Colonic mucosa (tissue), 4 donors: Measurements from ENCODE around the gene BEND3. TPM values are rescaled to one million over a fixed set of nuclear protein-coding genes. Genes with fewer than 3 reads are reported as not detected.

Experiments
- DNase-seq: peaks from one replicate; pipeline ENCODE4 v3.0.0-alpha.2; 2020
- H3K27ac ChIP-seq: fragments of 200-600 bp; one replicate; pipeline ENCODE4 v1.8.0; 2021
- H3K27me3 ChIP-seq: fragments of 200-600 bp; one replicate; pipeline ENCODE4 v1.8.0; 2021
- H3K36me3 ChIP-seq: fragments of 200-600 bp; one replicate; pipeline ENCODE4 v1.8.0; 2021
- H3K4me1 ChIP-seq: fragments of 200-600 bp; one replicate; pipeline ENCODE4 v1.8.0; 2021; ENCODE audit warnings: mild to moderate bottlenecking
- H3K4me3 ChIP-seq: fragments of 200-600 bp; one replicate; pipeline ENCODE4 v1.8.0; 2021
- H3K9ac ChIP-seq, 2 donors: one replicate each; pipeline ENCODE4 v1.7.0; 2013; ENCODE audit warnings: control low read depth in 2 of 2, low read depth in 2 of 2, low read length in 2 of 2
- H3K9me3 ChIP-seq: fragments of 200-600 bp; one replicate; pipeline ENCODE4 v1.8.0; 2021
- intact Hi-C: fragments of 100-400 bp; cut with DNase I; formaldehyde crosslinking; loops from one replicate; pipeline ENCODE4 v1.14.1; 2022
- total RNA-seq, 2 donors: library from RNA; stranded (reverse); fragmentation: NEBNext Ultra II Directional in 1 of 2; extraction: Animal tissue kit (Norgen Biotek cat#: 25700) in 1 of 2; gene quantifications; one replicate each; pipeline ENCODE4 v1.2.1, GENCODE V29; 2021
- TF ChIP-seq, protein P1 (sequence below): fragments of 200-600 bp; IDR thresholded peaks from one replicate; pipeline ENCODE4 v1.8.0; 2022; ENCODE audit warnings: antibody characterized with exemption, mild to moderate bottlenecking
- donor health status: healthy.
- donor health status: DM: no; HTN: no; CAD: no.
- donor health status: DM: no; HTN: no; CAD: no.

The BEND3 gene
- total RNA-seq, 2 donors from 2014 or later, result 4.4 to 11.2 TPM

DNA sequence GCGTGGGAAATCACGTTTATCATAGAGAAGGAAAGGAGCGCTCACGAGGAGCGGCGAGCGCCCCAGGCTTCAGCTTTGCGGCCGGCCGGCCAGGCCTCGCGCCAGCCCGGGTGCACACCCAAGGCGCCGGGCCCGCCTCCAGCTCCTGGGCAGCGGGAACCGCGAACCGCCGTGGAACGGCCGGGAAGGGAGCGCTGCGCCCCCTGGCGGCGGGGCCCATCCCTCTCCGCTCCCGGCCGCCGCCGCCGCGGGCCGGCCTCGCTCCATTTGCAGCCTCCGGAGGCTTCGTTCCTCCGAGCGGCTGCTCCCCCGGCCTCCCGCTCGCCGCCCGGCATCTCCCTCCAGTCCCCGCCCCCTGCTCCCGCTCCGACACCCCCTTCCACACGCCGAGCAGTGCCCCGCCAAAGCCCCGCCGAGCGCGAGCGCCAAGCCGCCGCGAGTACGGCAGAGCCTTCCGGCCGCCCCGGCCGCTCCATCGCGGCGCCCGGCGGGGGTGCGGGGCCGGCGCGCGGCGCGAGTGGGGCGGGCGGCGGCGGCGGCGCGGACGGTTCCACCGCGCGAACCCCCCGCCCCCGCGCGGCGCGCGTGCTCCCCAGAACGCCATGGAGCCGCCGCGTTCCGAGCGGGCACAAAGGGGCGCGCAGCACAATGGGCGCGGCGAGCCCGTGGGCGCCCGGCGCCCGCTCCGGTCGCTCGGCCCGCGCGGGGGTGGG, 946 bp downstream of the BEND3 start:
- peak overlapping the region; percentile 75 for H3K4me3 ChIP-seq
- H3K27ac ChIP-seq, result peak overlapping the region; percentile 70
- TF ChIP-seq, protein P1, sequence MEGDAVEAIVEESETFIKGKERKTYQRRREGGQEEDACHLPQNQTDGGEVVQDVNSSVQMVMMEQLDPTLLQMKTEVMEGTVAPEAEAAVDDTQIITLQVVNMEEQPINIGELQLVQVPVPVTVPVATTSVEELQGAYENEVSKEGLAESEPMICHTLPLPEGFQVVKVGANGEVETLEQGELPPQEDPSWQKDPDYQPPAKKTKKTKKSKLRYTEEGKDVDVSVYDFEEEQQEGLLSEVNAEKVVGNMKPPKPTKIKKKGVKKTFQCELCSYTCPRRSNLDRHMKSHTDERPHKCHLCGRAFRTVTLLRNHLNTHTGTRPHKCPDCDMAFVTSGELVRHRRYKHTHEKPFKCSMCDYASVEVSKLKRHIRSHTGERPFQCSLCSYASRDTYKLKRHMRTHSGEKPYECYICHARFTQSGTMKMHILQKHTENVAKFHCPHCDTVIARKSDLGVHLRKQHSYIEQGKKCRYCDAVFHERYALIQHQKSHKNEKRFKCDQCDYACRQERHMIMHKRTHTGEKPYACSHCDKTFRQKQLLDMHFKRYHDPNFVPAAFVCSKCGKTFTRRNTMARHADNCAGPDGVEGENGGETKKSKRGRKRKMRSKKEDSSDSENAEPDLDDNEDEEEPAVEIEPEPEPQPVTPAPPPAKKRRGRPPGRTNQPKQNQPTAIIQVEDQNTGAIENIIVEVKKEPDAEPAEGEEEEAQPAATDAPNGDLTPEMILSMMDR, result peak; percentile 87
- H3K27me3 ChIP-seq, result no peaks in the 10 kb centered on the region
- peaks cover 4% of the 10 kb centered on the region for H3K4me1 ChIP-seq
- intact Hi-C loops, result loop anchor here (2.0 kb wide), 1 partner anchor 86 kb away; the partner anchor contains the start of gene MTRES1
- H3K36me3 ChIP-seq, result no peaks in the 10 kb centered on the region
- H3K9ac ChIP-seq, result peak overlapping the region; percentile 60 to 77
- peak; percentile 84 for DNase-seq
- no peaks in the 10 kb centered on the region for H3K9me3 ChIP-seq

DNA sequence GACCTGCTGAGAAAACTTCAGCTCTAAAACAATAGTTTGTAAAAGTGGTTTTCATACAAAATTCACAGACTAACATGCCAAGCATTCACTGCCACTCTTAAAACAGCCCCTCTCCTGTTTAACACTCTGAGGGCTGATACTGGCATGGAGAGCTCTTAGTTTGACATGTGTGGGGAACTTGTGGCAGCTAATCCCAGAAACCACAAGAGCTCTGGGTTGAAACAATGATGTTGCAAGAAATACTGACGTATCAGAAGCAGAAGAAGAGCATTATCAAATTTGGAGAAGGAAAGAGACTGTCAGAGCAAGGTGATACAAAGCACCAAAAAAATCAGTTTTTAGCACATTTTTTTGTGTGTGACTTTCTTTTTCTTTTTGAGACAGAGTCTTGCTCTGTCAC, 5.1 kb downstream of the BEND3 start:
- Histone ChIP-seq H3K36me3 (no peaks in the 10 kb centered on the region), H3K9ac (no peak overlapping the region), H3K4me1 (peaks cover 4% of the 10 kb centered on the region), H3K27ac (no peak overlapping the region), H3K4me3 (no peak overlapping the region), H3K9me3 (no peaks in the 10 kb centered on the region), H3K27me3 (no peaks in the 10 kb centered on the region)
- TF ChIP-seq, protein P1, result no peak
- no peak for DNase-seq
- intact Hi-C loops, result no loop called here

DNA sequence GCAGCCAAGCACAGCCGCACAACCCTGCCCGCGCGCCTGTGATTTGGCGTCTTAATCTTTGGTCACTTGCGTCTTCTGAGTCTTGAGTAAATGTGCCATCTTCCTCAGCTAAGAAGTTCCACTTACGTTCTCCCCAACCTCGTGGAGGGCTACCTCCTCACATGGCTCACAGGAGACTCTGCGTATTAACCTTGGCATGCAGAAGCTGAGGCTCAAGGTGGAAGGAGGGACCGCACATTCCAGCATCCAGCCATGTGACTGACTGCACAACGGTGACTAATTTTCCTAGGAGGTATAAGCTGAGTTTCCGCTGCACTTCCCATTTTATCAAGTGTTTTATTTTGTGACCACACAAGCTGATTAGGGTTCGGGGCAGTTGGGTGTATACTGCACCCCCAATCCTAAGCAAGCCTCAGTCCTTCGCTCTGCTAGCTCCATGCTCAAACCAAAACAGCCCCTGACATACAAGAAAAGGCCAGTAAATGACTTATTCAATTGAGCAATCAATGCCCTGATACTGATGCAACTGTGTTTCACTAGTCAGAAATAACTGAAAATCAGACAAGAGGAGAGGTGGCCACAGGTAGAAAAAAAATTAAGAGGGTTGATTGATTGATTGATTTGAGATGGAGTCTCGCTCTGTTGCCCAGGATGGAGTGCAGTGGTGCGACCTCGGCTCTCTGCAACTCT, 7.0 kb downstream of the BEND3 start:
- H3K4me1 ChIP-seq, result no peaks in the 10 kb centered on the region
- no peaks in the 10 kb centered on the region for H3K9me3 ChIP-seq
- H3K27me3 ChIP-seq, result no peaks in the 10 kb centered on the region
- intact Hi-C loops, result no loop called here
- DNase-seq, result no peak
- no peaks in the 10 kb centered on the region for H3K36me3 ChIP-seq
- H3K9ac ChIP-seq, result no peak overlapping the region
- no peak overlapping the region for H3K27ac ChIP-seq
- TF ChIP-seq, protein P1, result no peak
- no peak overlapping the region for H3K4me3 ChIP-seq

DNA sequence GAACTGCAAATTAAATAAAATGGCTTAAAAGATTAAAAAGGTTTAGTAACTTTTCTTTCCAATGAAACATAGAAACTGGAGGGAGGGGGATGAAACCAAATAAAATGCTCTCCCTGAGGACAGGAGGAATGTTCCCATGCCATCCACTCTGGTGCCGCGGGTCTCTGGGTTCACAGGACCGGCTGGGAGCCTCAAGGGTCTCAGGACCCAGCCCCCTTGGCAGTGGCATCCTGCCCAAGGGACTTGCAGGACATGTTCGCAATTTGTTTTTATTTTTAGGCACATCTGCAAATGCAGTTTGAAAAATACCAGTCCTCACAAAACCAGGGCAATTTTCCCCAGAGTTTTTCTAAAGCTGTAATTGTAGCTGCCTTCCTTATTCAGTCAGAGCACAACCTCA, 7.5 kb downstream of the BEND3 start:
- DNase-seq, result no peak
- Histone ChIP-seq H3K4me1 (no peaks in the 10 kb centered on the region), H3K4me3 (no peak overlapping the region), H3K36me3 (no peaks in the 10 kb centered on the region), H3K27ac (no peak overlapping the region), H3K9ac (no peak overlapping the region), H3K9me3 (no peaks in the 10 kb centered on the region), H3K27me3 (no peaks in the 10 kb centered on the region)
- TF ChIP-seq, protein P1, result no peak
- intact Hi-C loops, result no loop called here

DNA sequence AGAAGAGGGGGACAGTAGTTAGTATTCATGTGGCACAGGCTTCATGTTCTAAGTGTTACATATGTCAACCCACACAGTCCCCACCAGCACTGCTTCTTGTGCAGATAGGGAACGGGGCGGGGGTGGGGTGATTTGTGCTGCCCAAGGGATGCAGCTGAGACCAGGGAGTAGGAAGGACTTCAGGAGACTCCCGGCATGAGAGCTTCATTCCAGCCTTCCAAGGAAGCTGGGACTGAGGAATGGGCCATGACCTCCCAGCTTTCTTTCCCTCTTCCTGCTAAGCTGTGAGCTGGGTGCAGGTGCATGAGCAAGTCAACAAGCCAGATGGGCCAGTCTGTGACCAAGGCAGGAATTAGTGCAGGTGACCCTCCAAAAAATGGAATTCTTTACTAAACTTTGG, 9.2 kb downstream of the BEND3 start:
- Histone ChIP-seq H3K27me3 (no peaks in the 10 kb centered on the region), H3K36me3 (no peaks in the 10 kb centered on the region), H3K4me1 (no peaks in the 10 kb centered on the region), H3K4me3 (no peak overlapping the region), H3K9me3 (no peaks in the 10 kb centered on the region), H3K27ac (no peak overlapping the region), H3K9ac (no peak overlapping the region)
- no peak for DNase-seq
- intact Hi-C loops, result no loop called here
- TF ChIP-seq, protein P1, result no peak
